Measurements from ENCODE around the gene CNEP1R1. TPM values are rescaled to one million over a fixed set of nuclear protein-coding genes. Genes with fewer than 3 reads are reported as not detected.
A peak's percentile ranks its signal among the peaks of the same experiment; 100 is the strongest.
"Not testable (repeated sequence)": the region's sequence is repeated elsewhere in the genome, so short reads cannot be mapped to it uniquely, and the experiment has no call there.

Gene CNEP1R1
- polyA plus RNA-seq, 2 donors, result 8.3 to 14.8 TPM

- peaks cover 0 to 4% of the 10 kb centered on the region in 2 donors for H3K9me3 ChIP-seq (ENCODE audit: control insufficient read depth in 2 of 2, insufficient read depth in 1 of 2, low read depth in 1 of 2, low read length in 1 of 2)
- no peak overlapping the region for H3K4me3 ChIP-seq (ENCODE audit: low read depth in 1 of 2, low read length in 2 of 2)
- no peak overlapping the region for H3K27ac ChIP-seq (ENCODE audit: low read depth in 2 of 2, low read length in 1 of 2)
- H3K27me3 ChIP-seq (ENCODE audit: control insufficient read depth in 1 of 2, insufficient read depth in 2 of 2, low read length in 2 of 2), result no peaks in the 10 kb centered on the region
- peaks cover 0 to 3% of the 10 kb centered on the region in 2 donors for H3K4me1 ChIP-seq (ENCODE audit: control insufficient read depth in 2 of 2, insufficient read depth in 2 of 2, low read length in 1 of 2)
- 89 to 92% methylated on average over 2 of the region's 2 CpGs for WGBS, 2 donors
- H3K36me3 ChIP-seq (ENCODE audit: control insufficient read depth in 2 of 2, insufficient read depth in 2 of 2, low read length in 1 of 2), result no peaks in the 10 kb centered on the region
These were observed 12.8 kb upstream of the CNEP1R1 start for GRCh38 chr16:50012182-50012581.

- WGBS, 2 donors, result 78 to 80% methylated on average over 8 of the region's 8 CpGs
- not testable (repeated sequence) for H3K27ac ChIP-seq (ENCODE audit: low read depth in 2 of 2, low read length in 1 of 2); H3K27me3 ChIP-seq (ENCODE audit: control insufficient read depth in 1 of 2, insufficient read depth in 2 of 2, low read length in 2 of 2); H3K36me3 ChIP-seq (ENCODE audit: control insufficient read depth in 2 of 2, insufficient read depth in 2 of 2, low read length in 1 of 2); H3K4me1 ChIP-seq (ENCODE audit: control insufficient read depth in 2 of 2, insufficient read depth in 2 of 2, low read length in 1 of 2); H3K9me3 ChIP-seq (ENCODE audit: control insufficient read depth in 2 of 2, insufficient read depth in 1 of 2, low read depth in 1 of 2, low read length in 1 of 2); H3K4me3 ChIP-seq (ENCODE audit: low read depth in 1 of 2, low read length in 2 of 2)
These were observed 10.8 kb upstream of the CNEP1R1 start for GRCh38 chr16:50014211-50014610.

- no peaks in the 10 kb centered on the region for H3K27me3 ChIP-seq (ENCODE audit: control insufficient read depth in 1 of 2, insufficient read depth in 2 of 2, low read length in 2 of 2)
- 91 to 92% methylated on average over 2 of the region's 2 CpGs for WGBS, 2 donors
- H3K4me1 ChIP-seq (ENCODE audit: control insufficient read depth in 2 of 2, insufficient read depth in 2 of 2, low read length in 1 of 2), result peaks cover 0 to 3% of the 10 kb centered on the region in 2 donors
- no peak overlapping the region for H3K27ac ChIP-seq (ENCODE audit: low read depth in 2 of 2, low read length in 1 of 2)
- no peaks in the 10 kb centered on the region for H3K36me3 ChIP-seq (ENCODE audit: control insufficient read depth in 2 of 2, insufficient read depth in 2 of 2, low read length in 1 of 2)
- no peak overlapping the region for H3K4me3 ChIP-seq (ENCODE audit: low read depth in 1 of 2, low read length in 2 of 2)
- no peaks in the 10 kb centered on the region for H3K9me3 ChIP-seq (ENCODE audit: control insufficient read depth in 2 of 2, insufficient read depth in 1 of 2, low read depth in 1 of 2, low read length in 1 of 2)
These were observed 9.4 kb upstream of the CNEP1R1 start for GRCh38 chr16:50015631-50016030.

- Histone ChIP-seq H3K4me1 (ENCODE audit: control insufficient read depth in 2 of 2, insufficient read depth in 2 of 2, low read length in 1 of 2) (no peaks in the 10 kb centered on the region), H3K36me3 (ENCODE audit: control insufficient read depth in 2 of 2, insufficient read depth in 2 of 2, low read length in 1 of 2) (no peaks in the 10 kb centered on the region), H3K27me3 (ENCODE audit: control insufficient read depth in 1 of 2, insufficient read depth in 2 of 2, low read length in 2 of 2) (no peaks in the 10 kb centered on the region), H3K9me3 (ENCODE audit: control insufficient read depth in 2 of 2, insufficient read depth in 1 of 2, low read depth in 1 of 2, low read length in 1 of 2) (no peaks in the 10 kb centered on the region), H3K4me3 (ENCODE audit: low read depth in 1 of 2, low read length in 2 of 2) (no peak overlapping the region), H3K27ac (ENCODE audit: low read depth in 2 of 2, low read length in 1 of 2) (no peak overlapping the region)
- WGBS, 2 donors, result 85 to 89% methylated on average over 9 of the region's 9 CpGs
These were observed 7.5 kb upstream of the CNEP1R1 start for GRCh38 chr16:50017553-50017952.

GRCh38 chr16:50021544-50021943, 3.5 kb upstream of the CNEP1R1 start:
- 36 to 42% methylated on average over 2 of the region's 2 CpGs for WGBS, 2 donors
- H3K4me3 ChIP-seq (ENCODE audit: low read depth in 1 of 2, low read length in 2 of 2), result no peak overlapping the region
- H3K36me3 ChIP-seq (ENCODE audit: control insufficient read depth in 2 of 2, insufficient read depth in 2 of 2, low read length in 1 of 2), result no peaks in the 10 kb centered on the region
- H3K4me1 ChIP-seq (ENCODE audit: control insufficient read depth in 2 of 2, insufficient read depth in 2 of 2, low read length in 1 of 2), result no peaks in the 10 kb centered on the region
- no peak overlapping the region for H3K27ac ChIP-seq (ENCODE audit: low read depth in 2 of 2, low read length in 1 of 2)
- H3K9me3 ChIP-seq (ENCODE audit: control insufficient read depth in 2 of 2, insufficient read depth in 1 of 2, low read depth in 1 of 2, low read length in 1 of 2), result no peaks in the 10 kb centered on the region
- H3K27me3 ChIP-seq (ENCODE audit: control insufficient read depth in 1 of 2, insufficient read depth in 2 of 2, low read length in 2 of 2), result no peaks in the 10 kb centered on the region

- Histone ChIP-seq H3K9me3 (ENCODE audit: control insufficient read depth in 2 of 2, insufficient read depth in 1 of 2, low read depth in 1 of 2, low read length in 1 of 2) (no peaks in the 10 kb centered on the region), H3K4me3 (ENCODE audit: low read depth in 1 of 2, low read length in 2 of 2) (no peak overlapping the region), H3K4me1 (ENCODE audit: control insufficient read depth in 2 of 2, insufficient read depth in 2 of 2, low read length in 1 of 2) (no peaks in the 10 kb centered on the region), H3K27ac (ENCODE audit: low read depth in 2 of 2, low read length in 1 of 2) (no peak overlapping the region), H3K27me3 (ENCODE audit: control insufficient read depth in 1 of 2, insufficient read depth in 2 of 2, low read length in 2 of 2) (no peaks in the 10 kb centered on the region), H3K36me3 (ENCODE audit: control insufficient read depth in 2 of 2, insufficient read depth in 2 of 2, low read length in 1 of 2) (no peaks in the 10 kb centered on the region)
- WGBS, 2 donors, result 45 to 47% methylated on average over 4 of the region's 4 CpGs
These were observed 1.4 kb upstream of the CNEP1R1 start for GRCh38 chr16:50023641-50024040.

- Histone ChIP-seq H3K36me3 (ENCODE audit: control insufficient read depth in 2 of 2, insufficient read depth in 2 of 2, low read length in 1 of 2) (no peaks in the 10 kb centered on the region), H3K4me1 (ENCODE audit: control insufficient read depth in 2 of 2, insufficient read depth in 2 of 2, low read length in 1 of 2) (no peaks in the 10 kb centered on the region), H3K9me3 (ENCODE audit: control insufficient read depth in 2 of 2, insufficient read depth in 1 of 2, low read depth in 1 of 2, low read length in 1 of 2) (no peaks in the 10 kb centered on the region), H3K4me3 (ENCODE audit: low read depth in 1 of 2, low read length in 2 of 2) (no peak overlapping the region), H3K27ac (ENCODE audit: low read depth in 2 of 2, low read length in 1 of 2) (no peak overlapping the region), H3K27me3 (ENCODE audit: control insufficient read depth in 1 of 2, insufficient read depth in 2 of 2, low read length in 2 of 2) (no peaks in the 10 kb centered on the region)
- WGBS, 2 donors, result 82 to 85% methylated on average over 11 of the region's 11 CpGs
These were observed 818 bp upstream of the CNEP1R1 start for GRCh38 chr16:50024207-50024606.

- peak overlapping the region; percentile 82 to 88 for H3K27ac ChIP-seq (ENCODE audit: low read depth in 2 of 2, low read length in 1 of 2)
- H3K36me3 ChIP-seq (ENCODE audit: control insufficient read depth in 2 of 2, insufficient read depth in 2 of 2, low read length in 1 of 2), result peaks cover 0 to 3% of the 10 kb centered on the region in 2 donors
- WGBS, 2 donors, result 0% methylated on average over 17 of the region's 17 CpGs
- no peaks in the 10 kb centered on the region for H3K9me3 ChIP-seq (ENCODE audit: control insufficient read depth in 2 of 2, insufficient read depth in 1 of 2, low read depth in 1 of 2, low read length in 1 of 2)
- H3K4me3 ChIP-seq (ENCODE audit: low read depth in 1 of 2, low read length in 2 of 2), result peak overlapping the region; percentile 92 to 99
- no peaks in the 10 kb centered on the region for H3K27me3 ChIP-seq (ENCODE audit: control insufficient read depth in 1 of 2, insufficient read depth in 2 of 2, low read length in 2 of 2)
- no peaks in the 10 kb centered on the region for H3K4me1 ChIP-seq (ENCODE audit: control insufficient read depth in 2 of 2, insufficient read depth in 2 of 2, low read length in 1 of 2)
These were observed 509 bp downstream of the CNEP1R1 start for GRCh38 chr16:50025537-50025931.

GRCh38 chr16:50027829-50028228, 2.8 kb downstream of the CNEP1R1 start:
- Histone ChIP-seq H3K9me3 (ENCODE audit: control insufficient read depth in 2 of 2, insufficient read depth in 1 of 2, low read depth in 1 of 2, low read length in 1 of 2) (no peaks in the 10 kb centered on the region), H3K27ac (ENCODE audit: low read depth in 2 of 2, low read length in 1 of 2) (no peak overlapping the region), H3K36me3 (ENCODE audit: control insufficient read depth in 2 of 2, insufficient read depth in 2 of 2, low read length in 1 of 2) (peaks cover 3% of the 10 kb centered on the region in 2 donors), H3K4me1 (ENCODE audit: control insufficient read depth in 2 of 2, insufficient read depth in 2 of 2, low read length in 1 of 2) (no peaks in the 10 kb centered on the region), H3K4me3 (ENCODE audit: low read depth in 1 of 2, low read length in 2 of 2) (no peak overlapping the region), H3K27me3 (ENCODE audit: control insufficient read depth in 1 of 2, insufficient read depth in 2 of 2, low read length in 2 of 2) (no peaks in the 10 kb centered on the region)
- WGBS, 2 donors, result 95 to 99% methylated on average over 5 of the region's 5 CpGs

- Histone ChIP-seq H3K36me3 (ENCODE audit: control insufficient read depth in 2 of 2, insufficient read depth in 2 of 2, low read length in 1 of 2) (peaks cover 0 to 3% of the 10 kb centered on the region in 2 donors), H3K27me3 (ENCODE audit: control insufficient read depth in 1 of 2, insufficient read depth in 2 of 2, low read length in 2 of 2) (no peaks in the 10 kb centered on the region), H3K9me3 (ENCODE audit: control insufficient read depth in 2 of 2, insufficient read depth in 1 of 2, low read depth in 1 of 2, low read length in 1 of 2) (no peaks in the 10 kb centered on the region), H3K4me1 (ENCODE audit: control insufficient read depth in 2 of 2, insufficient read depth in 2 of 2, low read length in 1 of 2) (no peaks in the 10 kb centered on the region), H3K27ac (ENCODE audit: low read depth in 2 of 2, low read length in 1 of 2) (no peak overlapping the region), H3K4me3 (ENCODE audit: low read depth in 1 of 2, low read length in 2 of 2) (no peak overlapping the region)
- 50 to 51% methylated on average over 3 of the region's 3 CpGs for WGBS, 2 donors
These were observed 10.5 kb downstream of the CNEP1R1 start for GRCh38 chr16:50035468-50035992.

Data from esophagus (tissue), 2 donors.